SU-DHL-6 (cell line): ENCODE measurements around the gene PUDP.

Experiments used
- H2AFZ ChIP-seq: fragments of 200-600 bp; sonication (generic); 2 replicates; pipeline ENCODE4 v1.6.1; 2014; ENCODE audit warnings: low read depth, mild to moderate bottlenecking, moderate library complexity, mixed read lengths, antibody characterized with exemption, low read length; ENCODE audit not compliant: severe bottlenecking
- H3F3A ChIP-seq: fragments of 200-600 bp; shearing (Covaris generic); 2 replicates; pipeline ENCODE4 v1.6.0; 2016; ENCODE audit warnings: antibody characterized with exemption, mild to moderate bottlenecking; ENCODE audit not compliant: insufficient read depth
- H3K27ac ChIP-seq: fragments of 200-600 bp; sonication (generic); 2 replicates; pipeline ENCODE4 v1.5.1; 2016; ENCODE audit warnings: low read depth, mild to moderate bottlenecking, low read length, moderate library complexity, mixed read lengths
- H3K27me3 ChIP-seq: fragments of 200-600 bp; sonication (generic), shearing (Covaris generic); 2 replicates; pipeline ENCODE4 v1.6.0; 2014; ENCODE audit warnings: mild to moderate bottlenecking, low read length
- H3K36me3 ChIP-seq: fragments of 200-600 bp; sonication (generic); 2 replicates; pipeline ENCODE4 v1.6.1; 2014; ENCODE audit warnings: mild to moderate bottlenecking, low read length, mixed read lengths
- H3K4me2 ChIP-seq: fragments of 300-600, 200-600 bp; shearing (Covaris generic), sonication (generic); 2 replicates; pipeline ENCODE4 v1.6.0; 2014; ENCODE audit warnings: low read length, low read depth, mild to moderate bottlenecking; ENCODE audit not compliant: poor library complexity, severe bottlenecking
- H3K4me3 ChIP-seq: fragments of 200-600 bp; sonication (generic); 2 replicates; pipeline ENCODE4 v1.5.1; 2014; ENCODE audit warnings: antibody characterized with exemption, low read length, mild to moderate bottlenecking, mixed read lengths; ENCODE audit not compliant: insufficient read depth, poor library complexity, severe bottlenecking
- H3K79me2 ChIP-seq: fragments of 200-600 bp; sonication (generic); 2 replicates; pipeline ENCODE4 v1.6.1; 2014; ENCODE audit warnings: mild to moderate bottlenecking, low read length, moderate library complexity; ENCODE audit not compliant: insufficient read depth
- H3K9ac ChIP-seq: fragments of 200-600 bp; sonication (generic); 2 replicates; pipeline ENCODE4 v1.7.0; 2014; ENCODE audit warnings: mild to moderate bottlenecking, low read length
- H3K9me2 ChIP-seq: fragments of 200-600 bp; sonication (generic); replicated peaks from 2 replicates; pipeline ENCODE4 v1.6.1; 2014; ENCODE audit warnings: low read length; ENCODE audit not compliant: insufficient read depth
- H3K9me3 ChIP-seq: fragments of 200-600 bp; sonication (generic); 2 replicates; pipeline ENCODE4 v1.6.1; 2014; ENCODE audit warnings: low read length, mixed read lengths; ENCODE audit not compliant: insufficient read depth
- H4K20me1 ChIP-seq: fragments of 200-600 bp; sonication (generic); 2 replicates; pipeline ENCODE4 v1.6.1; 2014; ENCODE audit warnings: low read depth, mild to moderate bottlenecking, antibody characterized with exemption, low read length, moderate library complexity, mixed read lengths
- EZH2phosphoT487 ChIP-seq: fragments of 200-600 bp; sonication (generic), shearing (Covaris generic); conservative IDR thresholded peaks from 2 replicates; pipeline ENCODE4 v1.6.1; 2018; ENCODE audit warnings: mild to moderate bottlenecking, antibody characterized with exemption, low read length, moderate library complexity, mixed read lengths
- TF ChIP-seq, protein P1 (sequence below): fragments of 200-600 bp; sonication (generic); IDR thresholded peaks from one replicate; pipeline ENCODE4 v1.5.1; 2017; ENCODE audit warnings: antibody characterized with exemption, mild to moderate bottlenecking, low read length, moderate library complexity; ENCODE audit not compliant: insufficient read depth, poor library complexity, severe bottlenecking

PUDP gene

DNA sequence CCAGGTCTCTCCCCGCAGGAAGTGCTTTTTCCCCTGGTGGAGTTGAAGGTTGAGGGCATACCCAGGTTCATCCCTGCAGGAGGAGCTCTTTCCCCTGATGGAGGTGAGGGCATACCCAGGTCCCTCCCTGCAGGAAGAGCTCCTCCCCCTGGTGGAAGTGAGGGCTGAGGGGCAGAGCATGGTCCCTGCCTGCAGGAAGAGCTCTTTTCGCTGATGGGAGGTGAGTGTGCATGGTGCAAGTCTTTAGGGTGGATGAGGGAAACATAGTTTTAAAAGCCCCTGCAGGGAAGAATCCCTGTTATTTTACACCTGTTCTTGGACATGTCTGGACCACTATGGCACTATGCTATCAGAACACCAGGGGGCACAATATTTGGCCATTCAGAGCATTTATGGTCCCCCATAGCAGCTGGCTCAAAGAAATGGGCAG lies 43.7 kb upstream of the PUDP start:
- Histone ChIP-seq H2AFZ (no peak overlapping the region), H3K79me2 (no peaks in the 10 kb centered on the region), H3K9me3 (no peaks in the 10 kb centered on the region), H4K20me1 (no peaks in the 10 kb centered on the region), H3K9ac (no peak overlapping the region), H3K27me3 (no peaks in the 10 kb centered on the region), H3K4me2 (no peak overlapping the region), H3K4me3 (no peak overlapping the region), H3K36me3 (no peaks in the 10 kb centered on the region), H3K9me2 (no peaks in the 10 kb centered on the region), H3F3A (no peaks in the 10 kb centered on the region), H3K27ac (no peak overlapping the region)
- TF ChIP-seq EZH2phosphoT487 = no peak
- TF ChIP-seq, protein P1, sequence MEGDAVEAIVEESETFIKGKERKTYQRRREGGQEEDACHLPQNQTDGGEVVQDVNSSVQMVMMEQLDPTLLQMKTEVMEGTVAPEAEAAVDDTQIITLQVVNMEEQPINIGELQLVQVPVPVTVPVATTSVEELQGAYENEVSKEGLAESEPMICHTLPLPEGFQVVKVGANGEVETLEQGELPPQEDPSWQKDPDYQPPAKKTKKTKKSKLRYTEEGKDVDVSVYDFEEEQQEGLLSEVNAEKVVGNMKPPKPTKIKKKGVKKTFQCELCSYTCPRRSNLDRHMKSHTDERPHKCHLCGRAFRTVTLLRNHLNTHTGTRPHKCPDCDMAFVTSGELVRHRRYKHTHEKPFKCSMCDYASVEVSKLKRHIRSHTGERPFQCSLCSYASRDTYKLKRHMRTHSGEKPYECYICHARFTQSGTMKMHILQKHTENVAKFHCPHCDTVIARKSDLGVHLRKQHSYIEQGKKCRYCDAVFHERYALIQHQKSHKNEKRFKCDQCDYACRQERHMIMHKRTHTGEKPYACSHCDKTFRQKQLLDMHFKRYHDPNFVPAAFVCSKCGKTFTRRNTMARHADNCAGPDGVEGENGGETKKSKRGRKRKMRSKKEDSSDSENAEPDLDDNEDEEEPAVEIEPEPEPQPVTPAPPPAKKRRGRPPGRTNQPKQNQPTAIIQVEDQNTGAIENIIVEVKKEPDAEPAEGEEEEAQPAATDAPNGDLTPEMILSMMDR = peak; percentile 32

DNA sequence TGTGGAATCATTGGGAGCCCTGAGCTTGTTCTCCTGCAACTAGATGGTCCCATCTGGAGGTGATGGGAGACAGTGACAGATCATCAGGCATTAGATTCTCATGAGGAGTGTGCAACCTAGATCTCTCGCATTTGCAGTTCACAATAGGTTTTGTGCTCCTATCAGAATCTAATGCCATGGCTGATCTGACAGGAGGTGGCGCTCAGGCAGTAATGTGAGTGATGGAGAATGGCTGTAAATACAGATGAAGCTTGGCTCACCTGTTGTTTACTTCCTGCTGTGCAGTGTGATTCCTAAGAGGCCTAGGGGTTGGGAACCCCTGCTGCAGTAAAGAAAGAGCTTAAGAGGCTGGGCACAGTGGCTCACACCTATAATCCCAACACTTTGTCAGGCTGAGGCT lies 42.2 kb upstream of the PUDP start:
- TF ChIP-seq EZH2phosphoT487 = no peak
- TF ChIP-seq, protein P1 = no peak
- Histone ChIP-seq H3K9me3 (no peaks in the 10 kb centered on the region), H3K27me3 (no peaks in the 10 kb centered on the region), H3K9me2 (no peaks in the 10 kb centered on the region), H3K79me2 (peaks cover 5% of the 10 kb centered on the region; the same call in 1 of the 2 replicates), H2AFZ (no peak overlapping the region), H3K4me2 (no peak overlapping the region), H3K4me3 (no peak overlapping the region), H4K20me1 (no peaks in the 10 kb centered on the region), H3F3A (no peaks in the 10 kb centered on the region), H3K9ac (no peak overlapping the region), H3K36me3 (no peaks in the 10 kb centered on the region), H3K27ac (no peak overlapping the region)

DNA sequence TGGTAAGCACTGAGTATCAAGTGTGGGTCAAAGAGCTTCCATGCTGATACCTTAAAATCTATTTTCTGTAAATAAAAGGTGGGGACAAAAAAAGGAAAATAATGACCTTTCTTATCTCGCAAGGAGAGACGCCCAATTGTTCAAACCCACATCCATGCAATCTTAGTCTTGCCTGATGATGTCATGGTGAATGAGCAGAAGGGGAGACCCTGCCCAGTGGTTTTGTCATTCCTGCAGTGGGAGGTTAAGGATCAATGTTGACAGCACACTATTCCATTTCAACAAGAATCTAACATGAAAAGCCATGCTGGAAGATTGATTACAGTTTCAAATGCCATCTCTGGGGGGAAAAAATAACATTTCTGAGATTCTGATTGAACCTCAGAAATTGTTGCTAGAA lies 40.7 kb upstream of the PUDP start:
- no peak overlapping the region for H3K9ac ChIP-seq
- H3K79me2 ChIP-seq = peaks cover 5% of the 10 kb centered on the region; the same call in 1 of the 2 replicates
- no peak overlapping the region for H3K27ac ChIP-seq
- H2AFZ ChIP-seq = no peak overlapping the region
- H3K9me2 ChIP-seq = no peaks in the 10 kb centered on the region
- H3K4me3 ChIP-seq = no peak overlapping the region
- H3K27me3 ChIP-seq = no peaks in the 10 kb centered on the region
- H4K20me1 ChIP-seq = no peaks in the 10 kb centered on the region
- H3K36me3 ChIP-seq = no peaks in the 10 kb centered on the region
- H3K4me2 ChIP-seq = no peak overlapping the region
- H3K9me3 ChIP-seq = no peaks in the 10 kb centered on the region
- TF ChIP-seq EZH2phosphoT487 = no peak
- TF ChIP-seq, protein P1 = no peak
- H3F3A ChIP-seq = no peaks in the 10 kb centered on the region
